HepG2 (cell line): ENCODE data around the gene SEMA3F. TPM values are rescaled to one million over a fixed set of nuclear protein-coding genes. Genes with fewer than 3 reads are reported as not detected.

Source experiments
- AHDC1 ChIP-seq: sonication (generic); formaldehyde crosslinking; IDR thresholded peaks from 2 replicates; pipeline ENCODE4 v1.5.1; 2020; ENCODE audit warnings: mild to moderate bottlenecking, missing genetic modification reagents, borderline replicate concordance
- BHLHE40 ChIP-seq: IDR thresholded peaks from 2 replicates; pipeline ENCODE4 v1.6.1; 2011; ENCODE audit warnings: low read length, improper control_type of control experiment
- HOXA5 ChIP-seq: sonication (generic); formaldehyde crosslinking; IDR thresholded peaks from 2 replicates; pipeline ENCODE4 v1.4.0; 2020; ENCODE audit warnings: missing genetic modification reagents
- KDM3A ChIP-seq: IDR thresholded peaks from 2 replicates; pipeline ENCODE4 v1.6.1; 2018; ENCODE audit warnings: low read depth, missing compliant biosample characterization
- KDM5A ChIP-seq: fragments of 200-600 bp; sonication (generic); IDR thresholded peaks from 2 replicates; pipeline ENCODE4 v1.7.0; 2018; ENCODE audit warnings: antibody characterized with exemption, mild to moderate bottlenecking, low read length, borderline replicate concordance
- LCORL ChIP-seq, 2 experiments: fragments of 450-650 bp in 1 of 2; sonication (generic) in 1 of 2; formaldehyde crosslinking in 1 of 2; IDR thresholded peaks; 2 replicates each; pipeline versions ENCODE4 v1.5.0 to v1.6.1; 2017 to 2020; ENCODE audit warnings: antibody characterized with exemption in 1 of 2, missing genetic modification reagents in 1 of 2
- MAZ ChIP-seq, 2 experiments: sonication (generic) in 1 of 2; formaldehyde crosslinking in 1 of 2; IDR thresholded peaks; 2 replicates each; pipeline versions ENCODE4 v1.5.0 to v1.6.1; 2012 to 2020; ENCODE audit warnings: low read depth in 2 of 2, mild to moderate bottlenecking in 2 of 2, borderline replicate concordance in 1 of 2, improper control_type of control experiment in 1 of 2, low read length in 1 of 2, missing genetic modification reagents in 1 of 2, moderate library complexity in 1 of 2
- NFE2L2 ChIP-seq: fragments of 150-350 bp; IDR thresholded peaks from 2 replicates; pipeline ENCODE4 v1.6.1; 2014; ENCODE audit warnings: low read length
- POLR2AphosphoS2 ChIP-seq: IDR thresholded peaks from 2 replicates; pipeline ENCODE4 v1.6.1; 2011; ENCODE audit warnings: low read depth, low read length, improper control_type of control experiment
- POLR2AphosphoS5 ChIP-seq: IDR thresholded peaks from 2 replicates; pipeline ENCODE4 v1.6.1; 2012; ENCODE audit warnings: low read depth, low read length
- RFXANK ChIP-seq: IDR thresholded peaks from 2 replicates; pipeline ENCODE4 v1.6.1; 2016
- TCF7L2 ChIP-seq: IDR thresholded peaks from 2 replicates; pipeline ENCODE4 v1.6.1; 2011; ENCODE audit warnings: mild to moderate bottlenecking, low read depth, low read length, moderate library complexity
- ZBTB43 ChIP-seq: sonication (generic); formaldehyde crosslinking; conservative IDR thresholded peaks from 2 replicates; pipeline ENCODE4 v1.4.0; 2020; ENCODE audit warnings: missing genetic modification reagents
- ZEB1 ChIP-seq: IDR thresholded peaks from 2 replicates; pipeline ENCODE4 v1.6.1; 2012; ENCODE audit warnings: mild to moderate bottlenecking, low read depth, inconsistent platforms; ENCODE audit not compliant: insufficient replicate concordance
- ZFP91 ChIP-seq: sonication (generic); formaldehyde crosslinking; IDR thresholded peaks from 2 replicates; pipeline ENCODE4 v1.9.0; 2022; ENCODE audit warnings: missing genetic modification reagents, mild to moderate bottlenecking, borderline replicate concordance
- ZNF619 ChIP-seq: sonication (generic); formaldehyde crosslinking; IDR thresholded peaks from 2 replicates; pipeline ENCODE4 v1.4.0; 2020; ENCODE audit warnings: mild to moderate bottlenecking, missing genetic modification reagents
- ZNF674 ChIP-seq: sonication (generic); formaldehyde crosslinking; IDR thresholded peaks from 2 replicates; pipeline ENCODE4 v1.5.0; 2020; ENCODE audit warnings: low read depth, mild to moderate bottlenecking, missing genetic modification reagents
- ZNF704 ChIP-seq: sonication (generic); formaldehyde crosslinking; IDR thresholded peaks from 2 replicates; pipeline ENCODE4 v1.8.1; 2023; ENCODE audit warnings: mild to moderate bottlenecking, inconsistent platforms, moderate library complexity, missing genetic modification reagents, borderline replicate concordance
- ZNF720 ChIP-seq: sonication (generic); formaldehyde crosslinking; IDR thresholded peaks from 2 replicates; pipeline ENCODE4 v1.4.0; 2020; ENCODE audit warnings: missing genetic modification reagents
- polyA plus RNA-seq, 8 experiments: library from polyadenylated mRNA; depleted of rRNA in 3 of 8; stranded (reverse) in 7 of 8; unstranded in 1 of 8; fragments of >200 nt; fragmentation: Illumina TruSeq in 4 of 8; extraction: Trizol in 4 of 8; gene quantifications; 2 replicates each; pipeline versions ENCODE4 v1.2.1 to v1.2.3, GENCODE V29; 2011 to 2016; ENCODE audit warnings: low read depth in 4 of 8, missing spikeins in 1 of 8, mixed read lengths in 1 of 8; ENCODE audit not compliant: insufficient read depth in 1 of 8
- total RNA-seq, 5 experiments: library from RNA; depleted of rRNA; stranded (reverse); fragments of >200 nt; fragmentation: Illumina TruSeq; extraction: Trizol; gene quantifications; 2 replicates each; pipeline ENCODE4 v1.2.3, GENCODE V29; 2016; ENCODE audit warnings: low read depth in 1 of 5

The SEMA3F gene
- total and polyA plus RNA-seq, 2 of the 13 experiments (the other 11 are each of a cell fraction or from before 2014, with no cell fraction given): 7.6 to 17.2 TPM

- peak; percentile 42 for TF ChIP-seq MAZ (IDR thresholded peaks at IDR 0.05; ENCODE audit: borderline replicate concordance, low read depth, low read length)
- TF ChIP-seq MAZ (CRISPR knock-in tag; IDR thresholded peaks at IDR 0.05; ENCODE audit: low read depth): peak; percentile 86
- 0 out of 2 replicates have a peak, but pooled peaks have one; percentile 29 for TF ChIP-seq ZBTB43 (CRISPR knock-in tag)
- TF ChIP-seq TCF7L2: no peak
- peak; percentile 33 for TF ChIP-seq ZEB1
- TF ChIP-seq KDM3A (CRISPR knock-in tag): peak; percentile 75; the same call in 1 of the 2 replicates
- no peak for TF ChIP-seq POLR2AphosphoS2
- peak; percentile 56; the same call in 1 of the 2 replicates for TF ChIP-seq ZNF619 (CRISPR knock-in tag)
- TF ChIP-seq ZFP91 (CRISPR knock-in tag): peak; percentile 93; the same call in 1 of the 2 replicates
- peak; percentile 74 for TF ChIP-seq POLR2AphosphoS5
- no peak for TF ChIP-seq BHLHE40
- TF ChIP-seq NFE2L2: no peak
- TF ChIP-seq ZNF720 (CRISPR knock-in tag): no peak
- TF ChIP-seq HOXA5: peak; percentile 84
- TF ChIP-seq KDM5A: peak; percentile 56; the same call in 1 of the 2 replicates
- no peak for TF ChIP-seq AHDC1 (CRISPR knock-in tag)
- no peak for TF ChIP-seq ZNF704 (CRISPR knock-in tag)
- no peak for TF ChIP-seq RFXANK (CRISPR knock-in tag)
- no peak for TF ChIP-seq LCORL (IDR thresholded peaks at IDR 0.05)
- TF ChIP-seq LCORL (CRISPR knock-in tag; IDR thresholded peaks at IDR 0.05): peak; percentile 83
- no peak for TF ChIP-seq ZNF674 (CRISPR knock-in tag)
These were observed 72.5 kb downstream of the SEMA3F start (continued) for GRCh38 chr3:50227390-50228183.
